SJSA1 (cell line): ENCODE data around the gene MPI. TPM values are rescaled to one million over a fixed set of nuclear protein-coding genes. Genes with fewer than 3 reads are reported as not detected.

Experiments
- DNase-seq, 2 experiments: peaks; one replicate each; pipeline ENCODE4 v3.0.0-alpha.2; 2015 to 2020; ENCODE audit warnings: low spot score in 2 of 2, low read depth in 1 of 2
- H3K27ac ChIP-seq: fragments of 250-450 bp; sonication (Bioruptor Pico); 2 replicates; pipeline ENCODE4 v1.5.1; 2020; ENCODE audit warnings: mild to moderate bottlenecking, moderate library complexity
- H3K27me3 ChIP-seq: fragments of 250-450 bp; sonication (Bioruptor Pico); replicated peaks from 2 replicates; pipeline ENCODE4 v1.5.1; 2020; ENCODE audit warnings: mild to moderate bottlenecking, moderate library complexity
- H3K36me3 ChIP-seq: fragments of 250-450 bp; sonication (Bioruptor Pico); 2 replicates; pipeline ENCODE4 v1.5.1; 2020; ENCODE audit warnings: mild to moderate bottlenecking
- H3K4me1 ChIP-seq: fragments of 250-450 bp; sonication (Bioruptor Pico); replicated peaks from 2 replicates; pipeline ENCODE4 v1.6.1; 2021; ENCODE audit warnings: mild to moderate bottlenecking
- H3K4me3 ChIP-seq: fragments of 250-450 bp; sonication (Bioruptor Pico); 2 replicates; pipeline ENCODE4 v1.5.1; 2020; ENCODE audit warnings: mild to moderate bottlenecking
- H3K9me3 ChIP-seq: fragments of 250-450 bp; sonication (Bioruptor Pico); replicated peaks from 2 replicates; pipeline ENCODE4 v1.5.1; 2020; ENCODE audit warnings: mild to moderate bottlenecking
- total RNA-seq: library from RNA; depleted of rRNA; stranded (reverse); fragments of >200 nt; shearing (Covaris generic); gene quantifications from 2 replicates; pipeline ENCODE4 v1.2.3, GENCODE V29; 2014

MPI gene
- total RNA-seq, 1 experiment from 2014 or later: 27.7 TPM

- no peak overlapping the region for H3K27ac ChIP-seq
- no peaks in the 10 kb centered on the region for H3K9me3 ChIP-seq
- peaks cover 47% of the 10 kb centered on the region for H3K36me3 ChIP-seq
- H3K27me3 ChIP-seq: no peaks in the 10 kb centered on the region
- DNase-seq: no peak
- no peak overlapping the region for H3K4me3 ChIP-seq
- H3K4me1 ChIP-seq: no peaks in the 10 kb centered on the region
Observed at GRCh38 chr15:74854453-74855022, 35.3 kb upstream of the MPI start.

DNA sequence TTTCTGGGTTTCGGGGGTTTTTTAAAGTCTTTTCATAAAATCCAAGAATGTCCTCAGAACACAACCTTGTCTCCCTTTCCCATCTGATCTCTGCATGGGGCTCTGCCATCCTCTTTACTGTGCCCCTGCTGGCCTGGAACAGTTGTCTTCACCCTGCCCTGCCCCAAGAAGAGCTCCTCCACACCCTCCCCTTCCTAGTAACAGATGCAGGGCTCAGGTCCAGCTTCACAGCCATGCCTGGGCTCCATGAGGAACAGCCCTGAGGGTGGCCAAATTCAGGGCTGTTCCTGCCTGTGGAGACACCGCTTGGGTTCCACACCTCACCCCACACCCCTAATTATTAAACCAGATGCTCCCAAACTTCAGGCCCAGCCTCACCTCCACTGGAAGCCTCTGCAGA lies 34.0 kb upstream of the MPI start:
- no peaks in the 10 kb centered on the region for H3K9me3 ChIP-seq
- H3K36me3 ChIP-seq: peaks cover 34% of the 10 kb centered on the region
- no peak for DNase-seq
- H3K4me1 ChIP-seq: no peaks in the 10 kb centered on the region
- no peak overlapping the region for H3K27ac ChIP-seq
- no peak overlapping the region for H3K4me3 ChIP-seq
- no peaks in the 10 kb centered on the region for H3K27me3 ChIP-seq

GRCh38 chr15:74856537-74856936 lies 33.3 kb upstream of the MPI start:
- no peak for DNase-seq
- H3K27me3 ChIP-seq: no peaks in the 10 kb centered on the region
- no peaks in the 10 kb centered on the region for H3K4me1 ChIP-seq
- no peak overlapping the region for H3K27ac ChIP-seq
- H3K9me3 ChIP-seq: no peaks in the 10 kb centered on the region
- H3K36me3 ChIP-seq: peaks cover 27% of the 10 kb centered on the region
- no peak overlapping the region for H3K4me3 ChIP-seq

- Histone ChIP-seq H3K4me1 (no peaks in the 10 kb centered on the region), H3K9me3 (no peaks in the 10 kb centered on the region), H3K36me3 (peaks cover 21% of the 10 kb centered on the region), H3K4me3 (no peak overlapping the region), H3K27me3 (no peaks in the 10 kb centered on the region), H3K27ac (no peak overlapping the region)
- DNase-seq: no peak
Observed at GRCh38 chr15:74857082-74857655, 32.7 kb upstream of the MPI start.

GRCh38 chr15:74857671-74858368 lies 32.0 kb upstream of the MPI start:
- Histone ChIP-seq H3K9me3 (no peaks in the 10 kb centered on the region), H3K27me3 (no peaks in the 10 kb centered on the region), H3K36me3 (peaks cover 15% of the 10 kb centered on the region), H3K4me1 (no peaks in the 10 kb centered on the region), H3K27ac (no peak overlapping the region), H3K4me3 (no peak overlapping the region)
- no peak for DNase-seq

DNA sequence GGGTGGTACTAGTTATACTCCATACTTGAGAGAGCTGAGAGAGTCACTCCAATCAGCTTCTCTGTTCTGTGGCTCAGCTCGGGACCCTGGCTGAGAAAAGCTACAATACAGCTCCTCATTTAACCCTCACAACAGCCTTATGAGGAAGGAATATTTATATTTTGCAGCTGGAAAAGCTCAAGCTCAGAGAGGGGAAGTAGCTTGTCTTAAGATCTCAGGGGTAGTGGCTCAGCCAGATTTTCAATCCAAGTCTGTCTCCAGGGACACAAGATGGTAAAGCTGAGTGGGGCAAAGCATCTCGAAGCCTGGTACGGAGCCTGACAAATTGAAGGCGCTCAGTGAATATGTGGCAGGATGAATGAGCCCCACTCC lies 31.5 kb upstream of the MPI start:
- no peak overlapping the region for H3K4me3 ChIP-seq
- H3K27me3 ChIP-seq: no peaks in the 10 kb centered on the region
- no peak overlapping the region for H3K27ac ChIP-seq
- peaks cover 9% of the 10 kb centered on the region for H3K36me3 ChIP-seq
- DNase-seq: no peak
- no peaks in the 10 kb centered on the region for H3K9me3 ChIP-seq
- H3K4me1 ChIP-seq: no peaks in the 10 kb centered on the region

DNA sequence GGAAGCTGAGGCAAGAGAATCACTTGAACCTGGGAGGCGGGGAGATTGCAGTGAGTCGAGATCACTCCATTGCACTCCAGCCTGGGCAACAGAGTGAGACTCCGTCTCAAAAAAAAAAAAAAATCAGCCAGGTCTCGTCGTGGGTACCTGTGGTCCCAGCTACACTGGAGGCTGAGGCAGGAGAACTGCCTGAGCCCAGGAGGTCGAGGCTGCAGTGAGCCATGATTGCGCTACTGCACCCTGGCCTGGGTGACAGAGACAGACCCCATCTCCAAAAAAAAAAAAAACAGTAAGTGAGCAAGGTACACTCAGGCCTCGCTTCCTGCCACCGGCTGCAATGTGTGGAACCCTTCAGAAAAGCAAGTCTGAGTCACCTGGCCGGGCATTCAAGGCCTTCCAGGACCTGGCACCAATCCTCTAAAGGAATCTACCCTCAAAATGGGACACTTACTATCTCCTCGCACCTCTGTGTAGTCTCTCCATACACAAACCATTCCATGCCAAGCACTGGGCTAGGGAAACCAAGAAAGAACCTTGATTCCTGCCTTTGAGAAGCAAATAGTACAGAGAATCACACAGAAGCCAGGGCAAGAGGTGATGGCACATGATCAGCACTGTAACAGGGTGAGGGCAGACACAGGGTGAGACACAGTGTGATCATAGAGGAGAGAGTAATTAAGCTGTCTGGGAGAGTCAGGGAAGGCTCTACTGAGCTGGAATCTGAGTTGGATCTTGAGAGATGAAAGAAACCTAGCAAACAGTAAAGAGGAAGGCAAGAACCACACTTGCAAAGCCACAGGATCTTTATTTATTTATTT lies 26.4 kb upstream of the MPI start:
- Histone ChIP-seq H3K4me1 (no peaks in the 10 kb centered on the region), H3K4me3 (no peak overlapping the region), H3K27ac (no peak overlapping the region), H3K27me3 (no peaks in the 10 kb centered on the region), H3K36me3 (peaks cover 10% of the 10 kb centered on the region), H3K9me3 (no peaks in the 10 kb centered on the region)
- no peak for DNase-seq

GRCh38 chr15:74864296-74864695 lies 25.5 kb upstream of the MPI start:
- Histone ChIP-seq H3K27me3 (no peaks in the 10 kb centered on the region), H3K27ac (no peak overlapping the region), H3K9me3 (no peaks in the 10 kb centered on the region)

DNA sequence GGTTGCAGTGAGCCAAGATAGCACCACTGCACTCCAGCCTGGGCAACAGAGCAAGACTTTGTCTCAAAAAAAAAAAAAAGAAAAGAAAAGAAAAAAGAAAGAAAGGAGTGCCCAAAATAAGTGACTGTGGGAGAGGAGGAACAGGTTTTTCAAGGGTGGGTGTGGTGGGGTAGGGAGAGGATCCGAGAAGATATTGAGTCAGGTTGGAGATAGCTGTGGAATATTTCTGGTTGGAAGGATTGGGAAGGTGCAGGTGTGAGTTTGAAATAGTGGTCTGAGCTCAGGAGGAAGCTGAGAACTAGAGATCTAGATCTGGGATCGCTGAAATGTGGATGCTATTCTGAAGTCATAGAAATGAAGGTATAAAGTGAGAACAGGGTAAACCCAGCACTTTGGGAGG lies 24.5 kb upstream of the MPI start:
- H3K4me3 ChIP-seq: no peak overlapping the region

More at GRCh38 chr15:74864296-74864695, 25.5 kb upstream of the MPI start:
- no peak for DNase-seq
- no peaks in the 10 kb centered on the region for H3K4me1 ChIP-seq
- peaks cover 16% of the 10 kb centered on the region for H3K36me3 ChIP-seq
- H3K4me3 ChIP-seq: no peak overlapping the region

DNA sequence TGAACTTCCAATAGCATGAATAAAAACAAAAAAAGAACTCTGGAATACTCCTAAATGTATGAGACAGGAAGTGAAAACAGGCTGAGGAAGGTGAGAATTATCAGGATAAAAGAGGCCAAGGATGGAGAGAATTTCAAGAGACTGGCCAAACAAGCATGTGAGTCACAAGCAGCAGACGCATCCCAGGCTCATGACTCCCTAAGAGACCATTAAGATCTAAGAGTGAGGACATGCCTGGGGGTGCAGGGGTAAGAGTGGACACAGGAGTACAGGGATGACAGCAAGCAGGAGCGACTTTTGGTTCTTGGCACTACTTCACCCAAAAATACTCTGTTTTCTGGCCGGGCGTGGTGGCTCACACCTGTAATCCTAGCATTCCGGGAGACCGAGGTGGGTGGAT lies 23.8 kb upstream of the MPI start:
- H3K4me3 ChIP-seq: no peak overlapping the region
- no peak for DNase-seq
- H3K27ac ChIP-seq: no peak overlapping the region
- H3K9me3 ChIP-seq: no peaks in the 10 kb centered on the region
- peaks cover 25% of the 10 kb centered on the region for H3K36me3 ChIP-seq
- H3K27me3 ChIP-seq: no peaks in the 10 kb centered on the region
- H3K4me1 ChIP-seq: no peaks in the 10 kb centered on the region

More for the DNA sequence above, 24.5 kb upstream of the MPI start:
- H3K36me3 ChIP-seq: peaks cover 25% of the 10 kb centered on the region
- no peak for DNase-seq
- no peaks in the 10 kb centered on the region for H3K4me1 ChIP-seq
- H3K27me3 ChIP-seq: no peaks in the 10 kb centered on the region
- H3K27ac ChIP-seq: no peak overlapping the region
- no peaks in the 10 kb centered on the region for H3K9me3 ChIP-seq

- H3K36me3 ChIP-seq: peaks cover 25% of the 10 kb centered on the region
Observed at GRCh38 chr15:74867466-74868038, 22.3 kb upstream of the MPI start.

DNA sequence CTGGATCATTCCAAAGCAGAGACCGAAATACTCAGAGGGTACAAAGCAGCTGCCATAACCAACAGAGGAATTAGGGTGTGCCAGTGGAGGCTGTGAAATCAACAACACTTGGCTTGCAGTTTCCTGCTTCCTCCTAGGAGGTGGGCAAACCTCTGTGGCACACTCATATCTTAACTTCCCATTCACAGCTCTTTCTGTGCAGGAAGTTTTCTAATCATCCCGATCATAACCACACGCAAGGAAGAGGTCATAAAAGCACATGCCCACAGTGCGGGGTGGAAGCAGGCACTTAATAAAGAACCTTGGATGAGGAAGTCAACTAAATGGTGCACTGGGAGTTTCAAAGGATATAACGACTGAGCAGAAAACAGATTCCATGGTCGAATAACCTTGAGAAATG lies 21.8 kb upstream of the MPI start:
- Histone ChIP-seq H3K36me3 (peaks cover 28% of the 10 kb centered on the region), H3K27ac (no peak overlapping the region), H3K4me3 (no peak overlapping the region), H3K27me3 (no peaks in the 10 kb centered on the region), H3K9me3 (no peaks in the 10 kb centered on the region), H3K4me1 (peaks cover 7% of the 10 kb centered on the region)
- no peak for DNase-seq

More at GRCh38 chr15:74867466-74868038, 22.3 kb upstream of the MPI start:
- Histone ChIP-seq H3K27me3 (no peaks in the 10 kb centered on the region), H3K4me1 (peaks cover 6% of the 10 kb centered on the region), H3K4me3 (no peak overlapping the region), H3K27ac (no peak overlapping the region), H3K9me3 (no peaks in the 10 kb centered on the region)
- DNase-seq: no peak

DNA sequence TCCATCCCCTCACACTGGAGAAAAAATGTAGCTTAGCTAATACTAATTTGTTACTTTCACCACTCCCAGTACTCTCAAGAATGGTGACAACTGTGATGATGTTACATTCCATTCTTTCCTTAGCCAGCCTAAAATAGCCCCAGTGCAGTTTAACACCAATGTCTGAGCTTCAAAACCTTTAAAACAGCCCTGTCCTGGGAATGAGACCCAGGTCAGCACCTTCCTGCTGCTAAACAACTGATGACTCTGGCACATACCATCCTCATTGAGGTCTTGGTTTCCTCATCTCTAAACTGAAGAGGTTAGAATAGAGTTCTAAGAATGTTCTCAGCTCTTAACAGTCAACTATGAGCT lies 20.5 kb upstream of the MPI start:
- Histone ChIP-seq H3K27me3 (no peaks in the 10 kb centered on the region), H3K4me3 (no peak overlapping the region), H3K36me3 (peaks cover 27% of the 10 kb centered on the region), H3K4me1 (peaks cover 12% of the 10 kb centered on the region), H3K27ac (no peak overlapping the region), H3K9me3 (no peaks in the 10 kb centered on the region)
- no peak for DNase-seq
